IMR-90 (cell line): Measurements from ENCODE around the gene TAPBP. TPM values are rescaled to one million over a fixed set of nuclear protein-coding genes. Genes with fewer than 3 reads are reported as not detected.

Experiments
- ATAC-seq: fragments of 200-7000 bp; cut with Tn5 transposase; 2 replicates; pipeline ENCODE4 v1.9.1; 2020; ENCODE audit warnings: low read depth, mild to moderate bottlenecking, moderate library complexity
- BruUV-seq: library from RNA; stranded (reverse); fragments of 400-500 nt; replicated peaks from 2 replicates; lab custom pipeline; 2021; lab: Mats Ljungman, UMichigan
- CTCF ChIA-PET: fragments of 300-600 bp; formaldehyde crosslinking; extraction: SDS; loops from one replicate; lab custom pipeline; 2021; ENCODE audit warnings: antibody characterized with exemption; lab: Yijun Ruan, JAX
- POLR2A ChIA-PET: fragments of 300-600 bp; sonication (Branson Sonifier 250); formaldehyde crosslinking; loops from one replicate; lab custom pipeline; 2022; ENCODE audit warnings: antibody characterized with exemption; ENCODE audit not compliant: unreplicated experiment; lab: Charles Lee
- DNase-seq: peaks from one replicate; pipeline ENCODE4 v3.0.0; 2013
- H2AFZ ChIP-seq: replicated peaks from 2 replicates; pipeline ENCODE3; 2013; ENCODE audit warnings: low read length, mild to moderate bottlenecking; ENCODE audit not compliant: poor library complexity
- H2AK5ac ChIP-seq: 2 replicates; pipeline ENCODE4 v1.6.1; 2013; ENCODE audit warnings: low read depth, low read length, inconsistent platforms
- H2AK9ac ChIP-seq: replicated peaks from 2 replicates; pipeline ENCODE3; 2013; ENCODE audit warnings: mild to moderate bottlenecking, low read depth, low read length, moderate library complexity; ENCODE audit not compliant: poor library complexity
- H2BK120ac ChIP-seq: 2 replicates; pipeline ENCODE4 v1.6.1; 2013; ENCODE audit warnings: low read depth, low read length, inconsistent platforms
- H2BK15ac ChIP-seq: 3 replicates; pipeline ENCODE4 v1.6.1; 2013; ENCODE audit warnings: low read depth, low read length, inconsistent platforms
- H2BK20ac ChIP-seq: 2 replicates; pipeline ENCODE4 v1.6.1; 2013; ENCODE audit warnings: low read depth, mild to moderate bottlenecking, inconsistent platforms, low read length, moderate library complexity
- H2BK5ac ChIP-seq: 2 replicates; pipeline ENCODE4 v1.6.1; 2013; ENCODE audit warnings: mild to moderate bottlenecking, low read depth, low read length, inconsistent platforms; ENCODE audit not compliant: poor library complexity, severe bottlenecking
- H3K14ac ChIP-seq: replicated peaks from 2 replicates; pipeline ENCODE4 v1.6.1; 2013; ENCODE audit warnings: low read depth, low read length, inconsistent platforms
- H3K18ac ChIP-seq: 2 replicates; pipeline ENCODE4 v1.6.1; 2013; ENCODE audit warnings: low read depth, low read length, control low read depth
- H3K23ac ChIP-seq: 2 replicates; pipeline ENCODE4 v1.6.1; 2013; ENCODE audit warnings: low read depth, low read length, inconsistent platforms
- H3K27ac ChIP-seq: 2 replicates; pipeline ENCODE4 v1.5.1; 2013; ENCODE audit warnings: mild to moderate bottlenecking, control low read depth, low read length; ENCODE audit not compliant: insufficient read depth
- H3K27me3 ChIP-seq: 2 replicates; pipeline ENCODE4 v1.6.1; 2013; ENCODE audit warnings: low read length; ENCODE audit not compliant: control insufficient read depth, insufficient read depth
- H3K36me3 ChIP-seq: 2 replicates; pipeline ENCODE4 v1.6.1; 2013; ENCODE audit warnings: low read length, mixed read lengths; ENCODE audit not compliant: control insufficient read depth, insufficient read depth
- H3K4ac ChIP-seq: 2 replicates; pipeline ENCODE4 v1.6.1; 2013; ENCODE audit warnings: low read depth, low read length, inconsistent platforms
- H3K4me1 ChIP-seq: 2 replicates; pipeline ENCODE4 v1.6.1; 2013; ENCODE audit warnings: low read length, mixed read lengths; ENCODE audit not compliant: control insufficient read depth, insufficient read depth
- H3K4me2 ChIP-seq: 2 replicates; pipeline ENCODE4 v1.6.1; 2013; ENCODE audit warnings: low read depth, mild to moderate bottlenecking, control low read depth, low read length, moderate library complexity
- H3K4me3 ChIP-seq: 2 replicates; pipeline ENCODE4 v1.5.1; 2013; ENCODE audit warnings: low read depth, mild to moderate bottlenecking, control low read depth, low read length, moderate library complexity; ENCODE audit not compliant: insufficient read depth
- H3K56ac ChIP-seq: 2 replicates; pipeline ENCODE4 v1.6.1; 2013; ENCODE audit warnings: low read length, inconsistent platforms; ENCODE audit not compliant: insufficient read depth; ENCODE audit errors: extremely low read depth
- H3K79me1 ChIP-seq, 2 experiments: 2 replicates each; pipeline ENCODE4 v1.6.1; 2013; ENCODE audit warnings: low read length in 2 of 2, inconsistent platforms in 1 of 2, low read depth in 1 of 2
- H3K9ac ChIP-seq: 2 replicates; pipeline ENCODE4 v1.6.1; 2013; ENCODE audit warnings: low read depth, low read length, control low read depth
- H3K9me1 ChIP-seq: 2 replicates; pipeline ENCODE4 v1.6.1; 2013; ENCODE audit warnings: low read length, inconsistent platforms; ENCODE audit not compliant: insufficient read depth
- H3K9me3 ChIP-seq: 2 replicates; pipeline ENCODE4 v1.6.1; 2013; ENCODE audit warnings: low read length; ENCODE audit not compliant: control insufficient read depth, insufficient read depth
- H4K20me1 ChIP-seq: 2 replicates; pipeline ENCODE4 v1.6.1; 2013; ENCODE audit warnings: low read length, inconsistent platforms; ENCODE audit not compliant: insufficient read depth
- H4K5ac ChIP-seq: 2 replicates; pipeline ENCODE4 v1.6.1; 2013; ENCODE audit warnings: mild to moderate bottlenecking, low read depth, low read length, control low read depth
- H4K8ac ChIP-seq, 2 experiments: 2 replicates each; pipeline ENCODE4 v1.6.1; 2013; ENCODE audit warnings: low read depth in 2 of 2, low read length in 2 of 2, control low read depth in 1 of 2, inconsistent platforms in 1 of 2
- H4K91ac ChIP-seq: 2 replicates; pipeline ENCODE4 v1.6.1; 2013; ENCODE audit warnings: low read depth, low read length, inconsistent platforms; ENCODE audit not compliant: insufficient read depth
- BHLHE40 ChIP-seq: fragments of 150-350 bp; IDR thresholded peaks from 2 replicates; pipeline ENCODE4 v1.6.1; 2016; ENCODE audit warnings: mild to moderate bottlenecking, low read depth, low read length
- CEBPB ChIP-seq: IDR thresholded peaks from 2 replicates; pipeline ENCODE4 v1.6.1; 2012; ENCODE audit warnings: low read depth, low read length, improper control_type of control experiment
- CHD1 ChIP-seq: IDR thresholded peaks from 2 replicates; pipeline ENCODE4 v1.6.1; 2012; ENCODE audit warnings: low read depth, low read length, improper control_type of control experiment
- MAFK ChIP-seq: IDR thresholded peaks from 2 replicates; pipeline ENCODE4 v1.6.1; 2012; ENCODE audit warnings: low read depth, low read length, improper control_type of control experiment
- MAZ ChIP-seq: IDR thresholded peaks from 2 replicates; pipeline ENCODE4 v1.6.1; 2012; ENCODE audit warnings: low read depth, mild to moderate bottlenecking, low read length, improper control_type of control experiment, moderate library complexity, borderline replicate concordance
- MXI1 ChIP-seq: IDR thresholded peaks from 2 replicates; pipeline ENCODE4 v1.6.1; 2012; ENCODE audit warnings: low read depth, mild to moderate bottlenecking, low read length, moderate library complexity, borderline replicate concordance
- NFE2L2 ChIP-seq: fragments of 150-350 bp; IDR thresholded peaks from 2 replicates; pipeline ENCODE4 v1.6.1; 2016; ENCODE audit warnings: low read depth, mild to moderate bottlenecking, low read length
- POLR2A ChIP-seq: IDR thresholded peaks from 2 replicates; pipeline ENCODE4 v1.6.1; 2012; ENCODE audit warnings: mild to moderate bottlenecking, low read depth, low read length
- RAD21 ChIP-seq: IDR thresholded peaks from 2 replicates; pipeline ENCODE4 v1.6.1; 2012; ENCODE audit warnings: low read length, improper control_type of control experiment
- RCOR1 ChIP-seq: IDR thresholded peaks from 2 replicates; pipeline ENCODE4 v1.6.1; 2012; ENCODE audit warnings: mild to moderate bottlenecking, low read length, improper control_type of control experiment; ENCODE audit not compliant: insufficient replicate concordance
- RFX5 ChIP-seq: IDR thresholded peaks from 2 replicates; pipeline ENCODE4 v1.8.0; 2012; ENCODE audit warnings: low read depth, mild to moderate bottlenecking, low read length, moderate library complexity
- SMC3 ChIP-seq: fragments of 150-350 bp; IDR thresholded peaks from 2 replicates; pipeline ENCODE4 v1.6.1; 2016; ENCODE audit warnings: low read depth, mild to moderate bottlenecking, antibody characterized with exemption, low read length, moderate library complexity
- WGBS, 2 experiments: methylation state at CpG; one replicate each; pipeline versions ENCODE4 v1.1.5 to v1.1.7; 2013; ENCODE audit warnings: missing lambda C conversion rate in 2 of 2; ENCODE audit not compliant: insufficient read length in 1 of 2; ENCODE audit errors: extremely low coverage in 2 of 2; 5-methylcytosine and 5-hydroxymethylcytosine counted together
- dilution Hi-C: fragments of 300-500 bp; cut with HindIII; formaldehyde crosslinking; loops from one replicate; pipeline ENCODE4 v1.14.3; 2018; ENCODE audit warnings: low sequenced_read_pairs; ENCODE audit not compliant: unreplicated experiment
- in situ Hi-C: fragments of 300-500 bp; cut with MboI; formaldehyde crosslinking; loops from 3 replicates; pipeline ENCODE4 v1.14.3; 2019; ENCODE audit warnings: low sequenced_read_pairs, inconsistent platforms, mixed read lengths
- intact Hi-C: fragments of 100-400 bp; cut with micrococcal nuclease; formaldehyde crosslinking; loops from 2 replicates; pipeline ENCODE4 v1.10.0; 2022
- polyA plus RNA-seq, 3 experiments: library from polyadenylated mRNA; depleted of rRNA; stranded (reverse); fragments of >200 nt; gene quantifications; 2 replicates each; pipeline ENCODE4 v1.2.3, GENCODE V29; 2012; ENCODE audit warnings: low replicate concordance in 1 of 3
- total RNA-seq: library from RNA; depleted of rRNA; stranded (reverse); fragments of >200 nt; gene quantifications from 2 replicates; pipeline ENCODE4 v1.2.3, GENCODE V29; 2012
- TF ChIP-seq, protein P1 (sequence below): fragments of 150-350 bp; IDR thresholded peaks from 2 replicates; pipeline ENCODE4 v1.6.1; 2016; ENCODE audit warnings: low read depth, mild to moderate bottlenecking, low read length, moderate library complexity, borderline replicate concordance
- TF ChIP-seq, protein P2 (sequence below): fragments of 150-350 bp; IDR thresholded peaks from 2 replicates; pipeline ENCODE4 v1.6.1; 2017; ENCODE audit warnings: mild to moderate bottlenecking, antibody characterized with exemption, low read length, low read depth
- TF ChIP-seq, protein P3 (sequence below): conservative IDR thresholded peaks from 2 replicates; pipeline ENCODE4 v1.5.1; 2012; ENCODE audit warnings: mild to moderate bottlenecking, low read depth, low read length, improper control_type of control experiment

TAPBP gene
- total and polyA plus RNA-seq, 2 of the 4 experiments (the other 2 are of a cell fraction), result 13.1 to 63.3 TPM

DNA sequence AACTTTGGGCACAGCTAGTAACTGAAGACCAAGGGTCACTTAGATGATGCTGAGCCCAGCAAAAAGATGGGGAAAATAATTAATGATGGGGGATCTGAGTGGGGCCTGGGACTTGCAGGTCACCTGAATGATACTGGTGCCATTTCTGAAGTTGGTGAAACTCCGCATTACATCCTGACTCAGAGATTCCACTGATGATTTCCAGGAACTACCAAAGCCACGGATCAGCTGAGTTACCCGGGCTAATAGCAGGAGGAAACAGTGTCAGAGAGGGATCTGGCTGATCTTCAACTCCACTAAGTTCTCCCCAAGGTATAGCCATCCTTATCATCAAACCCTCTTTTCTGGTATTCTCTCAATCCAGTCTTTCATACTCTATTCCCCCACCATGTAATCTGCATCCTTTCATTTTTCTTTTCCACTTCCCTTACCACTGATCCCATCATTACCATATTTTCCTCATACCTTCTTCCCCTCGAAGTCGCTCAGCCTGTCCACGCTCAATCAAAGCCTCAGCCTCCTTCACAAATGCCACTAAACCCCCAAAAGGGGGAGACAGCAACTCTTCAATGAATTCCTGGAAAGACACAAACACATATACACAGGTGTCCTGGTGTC is 62.4 kb downstream of the TAPBP start:
- Histone ChIP-seq H2BK120ac (no peak overlapping the region), H3K9me1 (peaks cover 11% of the 10 kb centered on the region), H3K18ac (no peak overlapping the region), H2BK5ac (no peak overlapping the region), H3K79me1 (peaks cover 3 to 35% of the 10 kb centered on the region in 2 experiments; a peak in 3 of 4 replicates), H4K5ac (no peak overlapping the region), H2AK9ac (no peak overlapping the region), H4K8ac (peak overlapping the region in 1 of 2 experiments; percentile 13; a peak in 1 of 4 replicates), H3K27ac (no peak overlapping the region), H3K36me3 (peaks cover 10% of the 10 kb centered on the region; the same call in 1 of the 2 replicates), H3K4me2 (no peak overlapping the region), H4K20me1 (peaks cover 3% of the 10 kb centered on the region; the same call in 1 of the 2 replicates), H2BK20ac (peak overlapping the region; percentile 36; the same call in 1 of the 2 replicates), H4K91ac (no peak overlapping the region), H3K4ac (no peak overlapping the region), H2AK5ac (peak overlapping the region; percentile 20; the same call in 1 of the 2 replicates), H2BK15ac (no peak overlapping the region), H3K9me3 (no peaks in the 10 kb centered on the region), H3K27me3 (no peaks in the 10 kb centered on the region), H2AFZ (no peak overlapping the region), H3K23ac (0 out of 2 replicates have a peak overlapping the region, but pooled peaks have one; percentile 80), H3K4me3 (no peak overlapping the region), H3K14ac (no peak overlapping the region), H3K4me1 (peaks cover 12% of the 10 kb centered on the region), H3K9ac (no peak overlapping the region), H3K56ac (no peak overlapping the region)
- no TSS peak for BruUV-seq
- intact Hi-C loops (no loop called here), dilution Hi-C loops (no loop called here), in situ Hi-C loops (no loop called here)
- TF ChIP-seq, protein P1, sequence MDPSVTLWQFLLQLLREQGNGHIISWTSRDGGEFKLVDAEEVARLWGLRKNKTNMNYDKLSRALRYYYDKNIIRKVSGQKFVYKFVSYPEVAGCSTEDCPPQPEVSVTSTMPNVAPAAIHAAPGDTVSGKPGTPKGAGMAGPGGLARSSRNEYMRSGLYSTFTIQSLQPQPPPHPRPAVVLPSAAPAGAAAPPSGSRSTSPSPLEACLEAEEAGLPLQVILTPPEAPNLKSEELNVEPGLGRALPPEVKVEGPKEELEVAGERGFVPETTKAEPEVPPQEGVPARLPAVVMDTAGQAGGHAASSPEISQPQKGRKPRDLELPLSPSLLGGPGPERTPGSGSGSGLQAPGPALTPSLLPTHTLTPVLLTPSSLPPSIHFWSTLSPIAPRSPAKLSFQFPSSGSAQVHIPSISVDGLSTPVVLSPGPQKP, result no peak
- TF ChIP-seq CEBPB (no peak), SMC3 (no peak), MXI1 (no peak), CHD1 (no peak), RAD21 (no peak), POLR2A (no peak), MAZ (no peak), RFX5 (no peak), RCOR1 (no peak), MAFK (no peak), NFE2L2 (no peak), BHLHE40 (no peak)
- TF ChIP-seq, protein P2, sequence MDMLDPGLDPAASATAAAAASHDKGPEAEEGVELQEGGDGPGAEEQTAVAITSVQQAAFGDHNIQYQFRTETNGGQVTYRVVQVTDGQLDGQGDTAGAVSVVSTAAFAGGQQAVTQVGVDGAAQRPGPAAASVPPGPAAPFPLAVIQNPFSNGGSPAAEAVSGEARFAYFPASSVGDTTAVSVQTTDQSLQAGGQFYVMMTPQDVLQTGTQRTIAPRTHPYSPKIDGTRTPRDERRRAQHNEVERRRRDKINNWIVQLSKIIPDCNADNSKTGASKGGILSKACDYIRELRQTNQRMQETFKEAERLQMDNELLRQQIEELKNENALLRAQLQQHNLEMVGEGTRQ, result no peak
- TF ChIP-seq, protein P3, sequence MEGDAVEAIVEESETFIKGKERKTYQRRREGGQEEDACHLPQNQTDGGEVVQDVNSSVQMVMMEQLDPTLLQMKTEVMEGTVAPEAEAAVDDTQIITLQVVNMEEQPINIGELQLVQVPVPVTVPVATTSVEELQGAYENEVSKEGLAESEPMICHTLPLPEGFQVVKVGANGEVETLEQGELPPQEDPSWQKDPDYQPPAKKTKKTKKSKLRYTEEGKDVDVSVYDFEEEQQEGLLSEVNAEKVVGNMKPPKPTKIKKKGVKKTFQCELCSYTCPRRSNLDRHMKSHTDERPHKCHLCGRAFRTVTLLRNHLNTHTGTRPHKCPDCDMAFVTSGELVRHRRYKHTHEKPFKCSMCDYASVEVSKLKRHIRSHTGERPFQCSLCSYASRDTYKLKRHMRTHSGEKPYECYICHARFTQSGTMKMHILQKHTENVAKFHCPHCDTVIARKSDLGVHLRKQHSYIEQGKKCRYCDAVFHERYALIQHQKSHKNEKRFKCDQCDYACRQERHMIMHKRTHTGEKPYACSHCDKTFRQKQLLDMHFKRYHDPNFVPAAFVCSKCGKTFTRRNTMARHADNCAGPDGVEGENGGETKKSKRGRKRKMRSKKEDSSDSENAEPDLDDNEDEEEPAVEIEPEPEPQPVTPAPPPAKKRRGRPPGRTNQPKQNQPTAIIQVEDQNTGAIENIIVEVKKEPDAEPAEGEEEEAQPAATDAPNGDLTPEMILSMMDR, result no peak
- ATAC-seq (no peak), DNase-seq (peak; percentile 10)
- ChIA-PET POLR2A (interaction anchor here (1.0 kb wide), 1 partner anchor 18 kb away, joined by 4 read pairs; no protein-coding TSS in a partner anchor), CTCF (interaction anchor here (0.5 to 0.6 kb wide), 2 partner anchors 11 to 46 kb away, joined by 3 read pairs; no protein-coding TSS in a partner anchor)
- WGBS, 2 experiments, result 92% methylated on average over 5 of the region's 6 CpGs; no CpG with 5 or more reads in 1 of the 2 experiments
